HepG2 (cell line): ENCODE results near the gene DNAJC5. TPM values are rescaled to one million over a fixed set of nuclear protein-coding genes. Genes with fewer than 3 reads are reported as not detected.

ENCODE experiments used
- AGO2 ChIP-seq: fragments of 200-400 bp; formaldehyde crosslinking; optimal IDR thresholded peaks from 2 replicates; pipeline ENCODE3; 2017; ENCODE audit warnings: mild to moderate bottlenecking, low read depth, low read length, moderate library complexity
- AKAP8 ChIP-seq: sonication (generic); formaldehyde crosslinking; IDR thresholded peaks from 2 replicates; pipeline ENCODE4 v1.5.1; 2020; ENCODE audit warnings: mild to moderate bottlenecking, missing genetic modification reagents
- FLYWCH1 ChIP-seq: sonication (generic); formaldehyde crosslinking; IDR thresholded peaks from 2 replicates; pipeline ENCODE4 v1.8.1; 2023; ENCODE audit warnings: mild to moderate bottlenecking, missing genetic modification reagents
- HCFC1 ChIP-seq: fragments of 150-350 bp; IDR thresholded peaks from 2 replicates; pipeline ENCODE4 v1.6.1; 2014; ENCODE audit warnings: low read depth, low read length
- HES4 ChIP-seq: sonication (generic); formaldehyde crosslinking; IDR thresholded peaks from 2 replicates; pipeline ENCODE4 v1.9.0; 2021; ENCODE audit warnings: mild to moderate bottlenecking, missing genetic modification reagents, borderline replicate concordance
- HOXA9 ChIP-seq: sonication (generic); formaldehyde crosslinking; IDR thresholded peaks from 2 replicates; pipeline ENCODE4 v1.8.1; 2022; ENCODE audit warnings: missing genetic modification reagents, mild to moderate bottlenecking, moderate library complexity, borderline replicate concordance
- MEIS2 ChIP-seq: sonication (generic); formaldehyde crosslinking; IDR thresholded peaks from 2 replicates; pipeline ENCODE4 v1.9.0; 2021; ENCODE audit warnings: mild to moderate bottlenecking, missing genetic modification reagents
- MIER3 ChIP-seq: IDR thresholded peaks from 2 replicates; pipeline ENCODE4 v1.6.1; 2016; ENCODE audit warnings: missing compliant biosample characterization, borderline replicate concordance
- NCOA2 ChIP-seq: sonication (generic); formaldehyde crosslinking; IDR thresholded peaks from 2 replicates; pipeline ENCODE4 v1.8.0; 2022; ENCODE audit warnings: inconsistent platforms
- NFE2L1 ChIP-seq: sonication (generic); formaldehyde crosslinking; IDR thresholded peaks from 2 replicates; pipeline ENCODE4 v1.4.0; 2020; ENCODE audit warnings: missing genetic modification reagents, mild to moderate bottlenecking, borderline replicate concordance
- RBFOX2 ChIP-seq: fragments of 200-400 bp; formaldehyde crosslinking; IDR thresholded peaks from 2 replicates; pipeline ENCODE4 v1.6.1; 2017; ENCODE audit warnings: low read depth, mild to moderate bottlenecking, low read length
- RORA ChIP-seq: sonication (generic); formaldehyde crosslinking; IDR thresholded peaks from 2 replicates; pipeline ENCODE4 v1.5.0; 2020; ENCODE audit warnings: mild to moderate bottlenecking, missing genetic modification reagents, moderate library complexity
- SALL1 ChIP-seq: sonication (generic); formaldehyde crosslinking; IDR thresholded peaks from 2 replicates; pipeline ENCODE4 v1.8.0; 2022; ENCODE audit warnings: mild to moderate bottlenecking, missing genetic modification reagents
- SNAPC2 ChIP-seq: sonication (generic); formaldehyde crosslinking; IDR thresholded peaks from 2 replicates; pipeline ENCODE4 v1.8.1; 2022; ENCODE audit warnings: mild to moderate bottlenecking, missing genetic modification reagents
- TFAP4 ChIP-seq: sonication (generic); IDR thresholded peaks from 2 replicates; pipeline ENCODE4 v1.6.1; 2016; ENCODE audit warnings: low read depth, borderline replicate concordance
- TOE1 ChIP-seq: sonication (generic); formaldehyde crosslinking; IDR thresholded peaks from 2 replicates; pipeline ENCODE4 v1.4.0; 2020; ENCODE audit warnings: mild to moderate bottlenecking, missing genetic modification reagents
- XRCC5 ChIP-seq: fragments of 200-400 bp; formaldehyde crosslinking; optimal IDR thresholded peaks from 2 replicates; pipeline ENCODE3; 2017; ENCODE audit warnings: mild to moderate bottlenecking, low read length
- ZNF230 ChIP-seq: sonication (generic); formaldehyde crosslinking; IDR thresholded peaks from 2 replicates; pipeline ENCODE4 v1.4.0; 2020; ENCODE audit warnings: mild to moderate bottlenecking, missing genetic modification reagents
- ZNF296 ChIP-seq: sonication (generic); formaldehyde crosslinking; conservative IDR thresholded peaks from 2 replicates; pipeline ENCODE4 v1.5.0; 2020; ENCODE audit warnings: mild to moderate bottlenecking, missing genetic modification reagents
- ZNF333 ChIP-seq: sonication (generic); formaldehyde crosslinking; IDR thresholded peaks from 2 replicates; pipeline ENCODE4 v1.4.0; 2020; ENCODE audit warnings: mild to moderate bottlenecking, missing genetic modification reagents, borderline replicate concordance
- ZNF766 ChIP-seq: sonication (generic); formaldehyde crosslinking; IDR thresholded peaks from 2 replicates; pipeline ENCODE4 v1.5.0; 2020; ENCODE audit warnings: missing genetic modification reagents, borderline replicate concordance
- ZNF792 ChIP-seq: IDR thresholded peaks from 2 replicates; pipeline ENCODE4 v1.6.1; 2016
- polyA plus RNA-seq, 8 experiments: library from polyadenylated mRNA; depleted of rRNA in 3 of 8; stranded (reverse) in 7 of 8; unstranded in 1 of 8; fragments of >200 nt; fragmentation: Illumina TruSeq in 4 of 8; extraction: Trizol in 4 of 8; gene quantifications; 2 replicates each; pipeline versions ENCODE4 v1.2.1 to v1.2.3, GENCODE V29; 2011 to 2016; ENCODE audit warnings: low read depth in 4 of 8, missing spikeins in 1 of 8, mixed read lengths in 1 of 8; ENCODE audit not compliant: insufficient read depth in 1 of 8
- total RNA-seq, 5 experiments: library from RNA; depleted of rRNA; stranded (reverse); fragments of >200 nt; fragmentation: Illumina TruSeq; extraction: Trizol; gene quantifications; 2 replicates each; pipeline ENCODE4 v1.2.3, GENCODE V29; 2016; ENCODE audit warnings: low read depth in 1 of 5
- TF ChIP-seq, protein P1 (sequence below): sonication (generic); formaldehyde crosslinking; IDR thresholded peaks from 2 replicates; pipeline ENCODE4 v1.9.0; 2022; ENCODE audit warnings: low read depth, missing genetic modification reagents
- TF ChIP-seq, protein P2 (sequence below): sonication (generic); formaldehyde crosslinking; IDR thresholded peaks from 2 replicates; pipeline ENCODE4 v1.5.0; 2020; ENCODE audit warnings: missing genetic modification reagents
- TF ChIP-seq, protein P3 (sequence below): sonication (generic); formaldehyde crosslinking; IDR thresholded peaks from 2 replicates; pipeline ENCODE4 v1.8.0; 2022; ENCODE audit warnings: low read depth, missing genetic modification reagents

Gene DNAJC5
- total and polyA plus RNA-seq, 2 of the 13 experiments (the other 11 are each of a cell fraction or from before 2014, with no cell fraction given), result 42.8 to 64.5 TPM

DNA sequence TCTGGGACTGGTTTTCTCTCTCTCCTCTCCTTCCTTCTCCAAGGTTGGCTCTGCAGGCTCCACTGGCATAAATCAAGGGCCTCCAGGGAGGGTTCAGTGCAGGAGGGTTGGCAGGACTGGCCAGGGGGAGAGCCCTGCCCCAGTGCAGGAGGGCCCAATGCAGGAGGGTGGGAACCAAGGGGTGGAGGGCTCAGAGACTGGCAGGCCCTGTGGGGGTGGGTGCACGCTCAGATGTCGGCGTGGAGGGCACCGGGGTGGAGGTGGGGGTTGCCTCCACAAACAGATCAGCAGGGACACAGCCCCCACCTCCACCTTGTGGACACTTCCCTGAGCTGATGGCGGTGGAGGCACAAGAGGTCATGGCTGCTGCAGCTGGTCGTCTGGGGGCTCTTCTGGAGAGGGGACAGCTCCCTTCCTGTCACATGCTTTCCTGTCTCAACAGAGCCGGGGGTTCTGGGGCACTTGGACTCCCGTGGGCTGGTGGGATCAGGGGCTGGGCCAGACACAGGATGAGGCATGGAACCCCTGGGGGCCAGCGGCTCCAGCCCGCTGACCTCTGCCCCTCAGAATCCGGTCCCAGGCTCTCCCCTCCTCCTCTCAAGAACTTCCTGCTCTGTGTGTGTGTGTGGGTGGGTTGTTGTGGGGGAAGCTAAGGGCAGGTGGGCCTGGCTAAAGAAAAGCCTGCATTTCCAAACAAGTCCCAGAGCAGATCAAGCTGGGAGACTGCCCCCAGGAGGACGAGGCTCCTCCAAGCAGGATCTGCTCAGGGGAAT lies 36.3 kb upstream of the DNAJC5 start (continued):
- TF ChIP-seq HES4 (CRISPR knock-in tag) (no peak; the same call in 1 of the 2 replicates), ZNF766 (CRISPR knock-in tag) (no peak), RORA (CRISPR knock-in tag) (no peak), XRCC5 (peak; percentile 36), NFE2L1 (CRISPR knock-in tag) (no peak), SALL1 (CRISPR knock-in tag) (peak; percentile 83), TOE1 (no peak; the same call in 1 of the 2 replicates), MIER3 (CRISPR knock-in tag) (peak; percentile 41; the same call in 1 of the 2 replicates), ZNF296 (CRISPR knock-in tag) (peak; percentile 72), SNAPC2 (CRISPR knock-in tag) (0 out of 2 replicates have a peak, but pooled peaks have one; percentile 30), NCOA2 (peak; percentile 73), AKAP8 (CRISPR knock-in tag) (peak; percentile 98), ZNF792 (CRISPR knock-in tag) (peak; percentile 74; the same call in 1 of the 2 replicates), MEIS2 (CRISPR knock-in tag) (no peak; the same call in 1 of the 2 replicates), HOXA9 (CRISPR knock-in tag) (no peak), ZNF333 (CRISPR knock-in tag) (no peak), HCFC1 (no peak), TFAP4 (peak; percentile 91; the same call in 1 of the 2 replicates), RBFOX2 (peak; percentile 42; the same call in 1 of the 2 replicates), AGO2 (peak; percentile 98), FLYWCH1 (CRISPR knock-in tag) (no peak; the same call in 1 of the 2 replicates), ZNF230 (CRISPR knock-in tag) (no peak; the same call in 1 of the 2 replicates)
- TF ChIP-seq, protein P1, sequence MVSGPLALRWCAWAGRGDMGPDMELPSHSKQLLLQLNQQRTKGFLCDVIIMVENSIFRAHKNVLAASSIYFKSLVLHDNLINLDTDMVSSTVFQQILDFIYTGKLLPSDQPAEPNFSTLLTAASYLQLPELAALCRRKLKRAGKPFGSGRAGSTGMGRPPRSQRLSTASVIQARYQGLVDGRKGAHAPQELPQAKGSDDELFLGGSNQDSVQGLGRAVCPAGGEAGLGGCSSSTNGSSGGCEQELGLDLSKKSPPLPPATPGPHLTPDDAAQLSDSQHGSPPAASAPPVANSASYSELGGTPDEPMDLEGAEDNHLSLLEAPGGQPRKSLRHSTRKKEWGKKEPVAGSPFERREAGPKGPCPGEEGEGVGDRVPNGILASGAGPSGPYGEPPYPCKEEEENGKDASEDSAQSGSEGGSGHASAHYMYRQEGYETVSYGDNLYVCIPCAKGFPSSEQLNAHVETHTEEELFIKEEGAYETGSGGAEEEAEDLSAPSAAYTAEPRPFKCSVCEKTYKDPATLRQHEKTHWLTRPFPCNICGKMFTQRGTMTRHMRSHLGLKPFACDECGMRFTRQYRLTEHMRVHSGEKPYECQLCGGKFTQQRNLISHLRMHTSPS, result peak; percentile 88
- TF ChIP-seq, protein P2, sequence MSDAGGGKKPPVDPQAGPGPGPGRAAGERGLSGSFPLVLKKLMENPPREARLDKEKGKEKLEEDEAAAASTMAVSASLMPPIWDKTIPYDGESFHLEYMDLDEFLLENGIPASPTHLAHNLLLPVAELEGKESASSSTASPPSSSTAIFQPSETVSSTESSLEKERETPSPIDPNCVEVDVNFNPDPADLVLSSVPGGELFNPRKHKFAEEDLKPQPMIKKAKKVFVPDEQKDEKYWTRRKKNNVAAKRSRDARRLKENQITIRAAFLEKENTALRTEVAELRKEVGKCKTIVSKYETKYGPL (CRISPR knock-in tag), result no peak
- TF ChIP-seq, protein P3, sequence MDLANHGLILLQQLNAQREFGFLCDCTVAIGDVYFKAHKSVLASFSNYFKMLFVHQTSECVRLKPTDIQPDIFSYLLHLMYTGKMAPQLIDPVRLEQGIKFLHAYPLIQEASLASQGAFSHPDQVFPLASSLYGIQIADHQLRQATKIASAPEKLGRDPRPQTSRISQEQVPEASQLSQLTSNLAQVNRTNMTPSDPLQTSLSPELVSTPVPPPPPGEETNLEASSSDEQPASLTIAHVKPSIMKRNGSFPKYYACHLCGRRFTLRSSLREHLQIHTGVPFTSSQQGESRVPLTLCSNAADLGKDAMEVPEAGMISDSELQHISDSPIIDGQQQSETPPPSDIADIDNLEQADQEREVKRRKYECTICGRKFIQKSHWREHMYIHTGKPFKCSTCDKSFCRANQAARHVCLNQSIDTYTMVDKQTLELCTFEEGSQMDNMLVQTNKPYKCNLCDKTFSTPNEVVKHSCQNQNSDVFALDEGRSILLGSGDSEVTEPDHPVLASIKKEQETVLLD (CRISPR knock-in tag), result no peak; the same call in 1 of the 2 replicates
